ENCODE results near the gene LRRC43.

Gene LRRC43

DNA sequence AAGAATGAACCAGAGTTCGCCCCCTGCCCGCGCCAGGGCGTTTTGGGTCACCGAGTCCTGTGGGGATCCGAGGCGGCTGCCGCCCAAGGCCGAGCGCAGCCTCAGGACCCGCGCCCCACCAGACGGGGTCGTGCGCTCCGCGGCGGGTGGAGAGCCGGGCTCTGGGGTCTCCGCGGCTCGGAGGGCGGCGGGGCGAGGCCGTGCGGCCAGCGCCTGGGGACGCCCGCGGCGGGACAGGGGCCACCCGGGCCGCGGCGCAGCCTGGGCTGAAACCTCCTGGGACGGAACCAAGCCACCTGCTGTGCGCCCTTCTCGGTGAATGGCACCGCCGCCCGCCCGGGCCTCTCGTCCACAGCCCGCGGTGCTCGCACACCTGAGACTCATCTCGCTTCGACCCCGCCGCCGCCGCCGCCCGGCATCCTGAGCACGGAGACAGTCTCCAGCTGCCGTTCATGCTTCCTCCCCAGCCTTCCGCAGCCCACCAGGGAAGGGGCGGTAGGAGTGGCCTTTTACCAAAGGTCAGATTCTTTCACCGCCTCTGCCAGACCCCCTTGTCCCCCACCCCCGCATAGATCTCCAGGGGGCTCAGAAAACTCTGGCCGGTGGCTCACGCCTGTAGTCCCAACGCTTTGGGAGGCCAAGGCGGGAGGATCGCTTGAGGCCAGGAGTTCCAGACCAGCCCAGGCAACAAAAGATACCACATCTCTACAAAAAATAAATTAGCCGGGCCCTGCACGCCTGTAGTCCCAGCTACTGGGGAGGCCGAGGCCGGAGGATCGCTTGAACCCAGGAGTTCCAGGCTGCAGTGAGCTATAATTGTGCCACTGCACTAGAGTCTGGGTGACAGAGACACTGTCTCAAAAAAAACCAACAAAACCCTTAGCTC, 21.5 kb downstream of the LRRC43 start:
- Histone ChIP-seq H3K36me3 (ENCODE audit: control insufficient read depth, insufficient read depth, low read length) (no peaks in the 10 kb centered on the region), H3K4me1 (no peaks in the 10 kb centered on the region), H3K9ac (no peak overlapping the region), H3K27me3 (ENCODE audit: control insufficient read depth, insufficient read depth, low read length) (no peaks in the 10 kb centered on the region), H3K79me2 (no peaks in the 10 kb centered on the region), H3K9me3 (ENCODE audit: control insufficient read depth, low read length) (no peaks in the 10 kb centered on the region), H3K27ac (no peak overlapping the region), H2AFZ (peak overlapping the region; percentile 63), H3K4me2 (ENCODE audit: low read length) (peak overlapping the region; percentile 72), H3K4me3 (ENCODE audit: low read depth, low read length) (no peak overlapping the region)
- TF ChIP-seq, protein P1, sequence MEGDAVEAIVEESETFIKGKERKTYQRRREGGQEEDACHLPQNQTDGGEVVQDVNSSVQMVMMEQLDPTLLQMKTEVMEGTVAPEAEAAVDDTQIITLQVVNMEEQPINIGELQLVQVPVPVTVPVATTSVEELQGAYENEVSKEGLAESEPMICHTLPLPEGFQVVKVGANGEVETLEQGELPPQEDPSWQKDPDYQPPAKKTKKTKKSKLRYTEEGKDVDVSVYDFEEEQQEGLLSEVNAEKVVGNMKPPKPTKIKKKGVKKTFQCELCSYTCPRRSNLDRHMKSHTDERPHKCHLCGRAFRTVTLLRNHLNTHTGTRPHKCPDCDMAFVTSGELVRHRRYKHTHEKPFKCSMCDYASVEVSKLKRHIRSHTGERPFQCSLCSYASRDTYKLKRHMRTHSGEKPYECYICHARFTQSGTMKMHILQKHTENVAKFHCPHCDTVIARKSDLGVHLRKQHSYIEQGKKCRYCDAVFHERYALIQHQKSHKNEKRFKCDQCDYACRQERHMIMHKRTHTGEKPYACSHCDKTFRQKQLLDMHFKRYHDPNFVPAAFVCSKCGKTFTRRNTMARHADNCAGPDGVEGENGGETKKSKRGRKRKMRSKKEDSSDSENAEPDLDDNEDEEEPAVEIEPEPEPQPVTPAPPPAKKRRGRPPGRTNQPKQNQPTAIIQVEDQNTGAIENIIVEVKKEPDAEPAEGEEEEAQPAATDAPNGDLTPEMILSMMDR (IDR thresholded peaks at IDR 0.05), result no peak

DNA sequence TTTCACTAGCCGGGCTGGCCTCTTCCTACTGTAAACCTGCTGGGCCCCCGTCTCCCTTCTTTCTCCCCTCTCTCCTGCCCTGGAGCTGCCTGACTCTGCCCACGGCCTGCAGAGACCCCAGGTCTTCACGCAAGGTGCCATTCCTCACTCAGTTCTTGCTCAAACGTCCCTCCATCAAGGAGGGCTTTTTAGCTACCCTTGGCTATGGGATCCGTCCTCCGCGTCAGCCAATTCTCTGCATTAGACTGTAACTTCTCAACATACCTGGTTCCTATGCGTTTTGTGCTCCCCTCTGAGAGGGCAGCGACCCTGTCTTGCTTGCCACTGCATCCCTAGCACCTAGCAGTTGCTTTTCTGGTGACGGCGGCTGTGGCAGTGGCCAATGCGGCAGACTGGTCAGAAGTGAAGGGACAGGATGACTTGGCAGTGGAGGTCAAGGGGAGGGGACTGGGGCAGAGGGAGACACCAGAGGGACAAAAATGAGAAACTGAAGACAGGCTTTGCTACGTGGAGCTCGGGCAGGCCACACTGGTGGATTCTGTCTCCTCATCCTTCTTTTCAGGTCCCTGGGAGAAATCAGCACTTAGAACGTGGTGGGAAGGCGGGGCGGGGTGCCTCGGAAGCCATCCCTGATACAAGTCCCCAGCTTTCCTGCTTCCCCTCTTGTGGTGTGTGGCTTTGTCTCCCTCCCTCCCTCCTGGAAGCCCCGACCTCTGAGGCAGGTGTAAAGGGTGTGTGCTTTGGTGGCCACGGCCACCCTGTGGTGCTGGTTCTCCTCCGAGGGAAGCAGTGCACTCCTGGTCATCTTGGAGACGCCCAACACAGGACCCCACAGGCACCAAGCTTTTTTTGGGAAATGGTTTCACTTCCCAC, 22.4 kb downstream of the LRRC43 start:
- no peak overlapping the region for H3K27ac ChIP-seq
- H3K27me3 ChIP-seq (ENCODE audit: control insufficient read depth, insufficient read depth, low read length), result no peaks in the 10 kb centered on the region

DNA sequence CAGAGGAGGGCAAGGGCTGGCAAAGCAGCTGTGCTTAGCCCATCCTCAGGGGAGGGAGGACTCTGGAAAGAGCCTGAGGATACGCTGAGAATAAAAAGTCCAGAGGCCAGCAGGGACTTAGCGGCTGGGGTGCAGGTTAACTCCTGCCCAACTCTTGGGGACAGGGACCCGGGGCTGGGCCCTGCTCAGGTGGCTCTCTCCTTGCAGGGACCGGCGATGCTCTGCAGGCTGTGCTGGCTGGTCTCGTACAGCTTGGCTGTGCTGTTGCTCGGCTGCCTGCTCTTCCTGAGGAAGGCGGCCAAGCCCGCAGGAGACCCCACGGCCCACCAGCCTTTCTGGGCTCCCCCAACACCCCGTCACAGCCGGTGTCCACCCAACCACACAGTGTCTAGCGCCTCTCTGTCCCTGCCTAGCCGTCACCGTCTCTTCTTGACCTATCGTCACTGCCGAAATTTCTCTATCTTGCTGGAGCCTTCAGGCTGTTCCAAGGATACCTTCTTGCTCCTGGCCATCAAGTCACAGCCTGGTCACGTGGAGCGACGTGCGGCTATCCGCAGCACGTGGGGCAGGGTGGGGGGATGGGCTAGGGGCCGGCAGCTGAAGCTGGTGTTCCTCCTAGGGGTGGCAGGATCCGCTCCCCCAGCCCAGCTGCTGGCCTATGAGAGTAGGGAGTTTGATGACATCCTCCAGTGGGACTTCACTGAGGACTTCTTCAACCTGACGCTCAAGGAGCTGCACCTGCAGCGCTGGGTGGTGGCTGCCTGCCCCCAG, 23.4 kb downstream of the LRRC43 start:
- no peaks in the 10 kb centered on the region for H3K4me1 ChIP-seq
- H3K27me3 ChIP-seq (ENCODE audit: control insufficient read depth, insufficient read depth, low read length), result no peaks in the 10 kb centered on the region
- no peak overlapping the region for H3K4me2 ChIP-seq (ENCODE audit: low read length)
- H3K79me2 ChIP-seq, result no peaks in the 10 kb centered on the region
- no peak overlapping the region for H3K9ac ChIP-seq
- no peaks in the 10 kb centered on the region for H3K9me3 ChIP-seq (ENCODE audit: control insufficient read depth, low read length)
- H3K36me3 ChIP-seq (ENCODE audit: control insufficient read depth, insufficient read depth, low read length), result no peaks in the 10 kb centered on the region
- no peak overlapping the region for H3K4me3 ChIP-seq (ENCODE audit: low read depth, low read length)
- TF ChIP-seq, protein P1 (IDR thresholded peaks at IDR 0.05), result no peak
- no peak overlapping the region for H2AFZ ChIP-seq
- H3K27ac ChIP-seq, result no peak overlapping the region

More for the DNA sequence above, 22.4 kb downstream of the LRRC43 start:
- Histone ChIP-seq H3K9me3 (ENCODE audit: control insufficient read depth, low read length) (no peaks in the 10 kb centered on the region), H3K4me3 (ENCODE audit: low read depth, low read length) (no peak overlapping the region), H3K79me2 (no peaks in the 10 kb centered on the region), H3K4me1 (no peaks in the 10 kb centered on the region), H3K9ac (no peak overlapping the region), H3K4me2 (ENCODE audit: low read length) (no peak overlapping the region), H3K36me3 (ENCODE audit: control insufficient read depth, insufficient read depth, low read length) (no peaks in the 10 kb centered on the region), H2AFZ (no peak overlapping the region)
- TF ChIP-seq, protein P1 (IDR thresholded peaks at IDR 0.05), result no peak

DNA sequence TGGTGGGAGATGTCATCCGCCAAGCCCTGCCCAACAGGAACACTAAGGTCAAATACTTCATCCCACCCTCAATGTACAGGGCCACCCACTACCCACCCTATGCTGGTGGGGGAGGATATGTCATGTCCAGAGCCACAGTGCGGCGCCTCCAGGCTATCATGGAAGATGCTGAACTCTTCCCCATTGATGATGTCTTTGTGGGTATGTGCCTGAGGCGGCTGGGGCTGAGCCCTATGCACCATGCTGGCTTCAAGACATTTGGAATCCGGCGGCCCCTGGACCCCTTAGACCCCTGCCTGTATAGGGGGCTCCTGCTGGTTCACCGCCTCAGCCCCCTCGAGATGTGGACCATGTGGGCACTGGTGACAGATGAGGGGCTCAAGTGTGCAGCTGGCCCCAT, 24.1 kb downstream of the LRRC43 start:
- H3K4me1 ChIP-seq, result no peaks in the 10 kb centered on the region
- no peak overlapping the region for H2AFZ ChIP-seq
- no peak overlapping the region for H3K27ac ChIP-seq
- no peaks in the 10 kb centered on the region for H3K79me2 ChIP-seq
- no peaks in the 10 kb centered on the region for H3K27me3 ChIP-seq (ENCODE audit: control insufficient read depth, insufficient read depth, low read length)
- no peak overlapping the region for H3K4me3 ChIP-seq (ENCODE audit: low read depth, low read length)
- H3K36me3 ChIP-seq (ENCODE audit: control insufficient read depth, insufficient read depth, low read length), result no peaks in the 10 kb centered on the region
- TF ChIP-seq, protein P1 (IDR thresholded peaks at IDR 0.05), result no peak
- no peaks in the 10 kb centered on the region for H3K9me3 ChIP-seq (ENCODE audit: control insufficient read depth, low read length)
- H3K4me2 ChIP-seq (ENCODE audit: low read length), result no peak overlapping the region
- H3K9ac ChIP-seq, result no peak overlapping the region
